Stimulated activated CD8-positive, alpha-beta memory T cell treated with anti-CD3 and anti-CD28 coated beads, Interleukin-15, amount 100 ng/mL, for 48 hours (primary cell): Measurements from ENCODE around the gene MEIOB.
"Not testable (repeated sequence)": the region's sequence is repeated elsewhere in the genome, so short reads cannot be mapped to it uniquely, and the experiment has no call there.

Experiments used
- DNase-seq, 2 donors: peaks; one replicate each; pipeline ENCODE4 v3.0.0-alpha.2; 2020; ENCODE audit warnings: low read depth in 2 of 2

The MEIOB gene, protein sequence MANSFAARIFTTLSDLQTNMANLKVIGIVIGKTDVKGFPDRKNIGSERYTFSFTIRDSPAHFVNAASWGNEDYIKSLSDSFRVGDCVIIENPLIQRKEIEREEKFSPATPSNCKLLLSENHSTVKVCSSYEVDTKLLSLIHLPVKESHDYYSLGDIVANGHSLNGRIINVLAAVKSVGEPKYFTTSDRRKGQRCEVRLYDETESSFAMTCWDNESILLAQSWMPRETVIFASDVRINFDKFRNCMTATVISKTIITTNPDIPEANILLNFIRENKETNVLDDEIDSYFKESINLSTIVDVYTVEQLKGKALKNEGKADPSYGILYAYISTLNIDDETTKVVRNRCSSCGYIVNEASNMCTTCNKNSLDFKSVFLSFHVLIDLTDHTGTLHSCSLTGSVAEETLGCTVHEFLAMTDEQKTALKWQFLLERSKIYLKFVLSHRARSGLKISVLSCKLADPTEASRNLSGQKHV

DNA sequence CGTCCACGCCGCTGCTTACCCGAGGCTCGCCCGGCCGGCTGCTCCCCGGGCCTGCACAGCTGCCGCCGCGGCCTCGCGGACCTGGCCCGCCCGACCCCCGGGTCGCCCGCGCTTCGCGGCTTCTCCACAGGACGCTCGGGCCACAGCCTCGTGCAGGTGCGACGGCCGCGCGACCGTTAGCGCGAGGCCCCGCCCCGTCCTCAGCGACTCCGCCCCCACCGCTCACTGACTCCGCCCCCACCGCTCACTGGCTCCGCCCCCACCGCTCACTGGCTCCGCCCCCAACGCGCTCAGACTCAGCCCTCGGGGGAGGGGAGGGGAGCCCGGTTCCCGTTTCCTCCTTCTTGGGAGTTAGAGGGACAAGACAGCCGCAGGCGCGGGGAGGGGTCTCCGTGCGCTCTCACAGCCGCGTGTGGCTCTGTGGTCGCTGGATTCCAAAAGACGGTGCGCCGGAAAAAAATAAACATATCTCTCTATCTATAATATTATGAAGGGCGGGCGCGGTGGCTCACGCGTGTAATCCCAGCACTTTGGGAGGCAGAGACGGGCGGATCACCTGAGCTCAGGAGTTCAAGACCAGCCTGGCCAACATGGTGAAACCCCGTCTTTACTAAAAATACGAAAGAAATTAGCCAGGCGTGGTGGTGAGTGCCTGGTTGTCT lies at the start of gene MEIOB:
Gene MEIOB, minus strand, starts transcription at position 191 of the 662 bp plus-strand sequence. CDS start 3,989 bp downstream, outside the sequence.
- peak; percentile 8 for DNase-seq

DNA sequence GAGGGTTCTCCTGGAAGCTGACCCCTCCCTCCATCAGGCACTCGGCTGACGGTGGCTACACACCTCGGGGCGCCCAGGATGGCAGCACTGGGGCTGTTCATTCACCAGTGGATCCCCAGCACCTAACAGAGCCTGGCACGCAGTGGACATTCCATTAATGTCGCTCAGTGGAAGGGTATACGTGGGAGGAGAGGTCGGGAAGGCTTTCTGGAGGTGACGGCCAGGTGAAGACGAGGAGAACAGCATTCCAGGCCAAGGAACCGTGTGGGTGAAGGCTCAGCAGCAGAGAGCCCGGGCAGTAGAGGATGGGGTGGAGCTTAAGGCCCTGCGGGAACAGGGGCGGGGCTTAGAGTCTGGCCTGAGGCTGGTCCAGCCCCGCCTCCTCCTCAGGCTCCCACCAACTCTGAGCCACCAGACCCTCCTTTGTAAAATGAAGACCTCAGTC lies 48.8 kb upstream of the MEIOB start:
- DNase-seq, result no peak

DNA sequence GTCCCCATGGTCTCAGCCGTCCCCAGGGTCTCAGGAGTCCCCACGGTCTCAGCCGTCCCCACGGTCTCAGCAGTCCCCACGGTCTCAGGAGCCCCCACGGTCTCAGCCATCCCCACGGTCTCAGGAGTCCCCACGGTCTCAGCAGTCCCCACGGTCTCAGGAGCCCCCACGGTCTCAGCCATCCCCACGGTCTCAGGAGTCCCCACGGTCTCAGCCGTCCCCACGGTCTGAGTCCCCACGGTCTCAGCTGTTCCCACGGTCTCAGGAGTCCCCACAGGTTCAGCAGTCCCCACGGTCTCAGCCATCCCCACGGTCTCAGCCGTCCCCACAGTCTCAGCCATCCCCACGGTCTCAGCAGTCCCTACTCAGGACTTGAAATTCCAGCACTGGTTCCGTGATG lies 48.2 kb upstream of the MEIOB start:
- not testable (repeated sequence) for DNase-seq

- DNase-seq, result no peak
Measured at GRCh38 chr16:1919327-1919998, 47.5 kb upstream of the MEIOB start.

GRCh38 chr16:1918351-1919326 lies 46.7 kb upstream of the MEIOB start, which contains the start of gene HS3ST6:
HS3ST6 (minus strand) TSS chr16:1918415; CDS start chr16:1918323, 92 bp downstream.
- no peak for DNase-seq

- no peak for DNase-seq
Measured at GRCh38 chr16:1917665-1918350, 45.8 kb upstream of the MEIOB start.

GRCh38 chr16:1917056-1917664 lies 45.2 kb upstream of the MEIOB start:
- DNase-seq, result no peak

- DNase-seq, result no peak
Measured at GRCh38 chr16:1916640-1916990, 44.7 kb upstream of the MEIOB start.

- no peak for DNase-seq
Measured at GRCh38 chr16:1915732-1916639, 44.0 kb upstream of the MEIOB start.

- no peak for DNase-seq
Measured at GRCh38 chr16:1914988-1915387, 43.0 kb upstream of the MEIOB start.

DNA sequence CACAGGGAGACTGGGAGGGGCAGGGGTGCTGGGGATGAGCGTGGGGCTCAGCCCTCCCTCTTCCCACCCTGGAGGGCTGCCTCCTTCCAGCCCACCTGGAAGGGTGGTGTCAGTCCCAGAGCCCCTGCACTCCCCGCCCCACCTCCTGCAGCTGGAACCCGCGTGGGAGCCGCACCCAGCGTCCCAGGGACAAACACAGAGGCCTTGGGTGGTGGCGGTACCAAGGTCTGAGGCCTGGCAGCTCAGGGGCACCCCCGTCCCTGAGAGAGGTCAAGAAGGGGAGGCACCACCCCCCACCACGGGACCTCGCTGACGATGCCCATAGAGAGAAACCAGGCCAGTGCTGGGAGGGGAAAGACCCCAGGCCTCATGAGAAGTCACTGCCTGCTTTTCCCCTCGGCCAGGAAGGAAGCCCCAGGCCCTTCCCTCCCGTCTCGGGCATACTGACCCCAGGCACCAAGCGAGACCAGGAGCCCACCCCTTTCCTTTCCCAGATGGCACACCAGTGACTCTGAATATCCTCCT lies 42.2 kb upstream of the MEIOB start:
- no peak for DNase-seq

DNA sequence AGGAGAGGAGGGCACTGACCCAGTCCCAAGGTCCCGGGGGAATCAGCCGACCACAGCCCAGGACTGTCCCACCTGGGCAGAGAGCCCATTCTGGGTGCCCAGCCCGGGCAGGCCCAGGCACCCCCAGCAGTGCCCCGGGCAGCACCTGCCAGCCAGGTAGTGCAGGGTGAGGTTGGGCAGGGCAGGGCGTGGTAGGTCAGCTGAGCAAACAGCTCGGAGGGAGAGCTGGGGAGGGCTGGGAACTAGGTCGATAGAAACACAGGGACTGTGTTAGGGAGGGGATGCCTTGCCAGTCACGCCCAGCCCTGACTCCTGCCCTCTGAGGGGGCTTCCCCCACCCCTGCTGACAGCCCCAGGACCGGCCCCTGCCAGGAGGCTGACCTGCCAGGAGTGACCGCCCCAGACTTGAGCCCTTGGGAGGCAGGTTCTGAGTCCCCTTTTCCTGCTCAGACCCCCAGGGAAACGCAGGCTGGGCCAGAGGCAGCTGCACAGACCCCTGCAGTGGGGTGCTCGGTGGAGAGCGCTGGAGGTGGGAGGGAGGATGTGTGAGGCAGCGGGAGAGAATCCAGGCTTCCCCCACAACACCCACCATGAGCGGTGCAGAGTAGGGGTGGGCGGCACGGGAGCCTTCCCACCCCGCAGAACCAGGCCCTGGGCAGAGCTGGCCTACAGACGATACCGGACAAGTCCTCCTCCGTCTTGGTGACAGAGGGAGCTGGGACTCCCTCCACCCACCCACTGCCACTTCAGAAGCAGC lies 41.5 kb upstream of the MEIOB start:
- no peak for DNase-seq

DNA sequence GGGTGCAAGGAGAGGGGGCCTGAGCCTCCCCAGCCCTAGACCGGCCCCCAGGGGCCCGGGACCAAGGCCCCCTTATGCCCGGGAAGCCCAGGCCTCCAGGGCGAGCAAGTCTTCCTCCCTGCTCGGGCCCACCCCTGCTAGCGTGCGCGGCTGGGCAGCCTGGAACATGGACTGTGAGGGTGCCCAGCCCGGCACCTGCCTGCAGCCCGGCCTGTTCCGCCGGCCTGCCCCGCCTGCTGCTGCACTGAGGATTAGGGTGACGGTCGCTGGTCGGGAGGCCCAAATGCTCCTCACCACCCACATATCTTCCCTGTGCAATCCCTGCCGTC lies 40.2 kb upstream of the MEIOB start:
- no peak for DNase-seq

DNA sequence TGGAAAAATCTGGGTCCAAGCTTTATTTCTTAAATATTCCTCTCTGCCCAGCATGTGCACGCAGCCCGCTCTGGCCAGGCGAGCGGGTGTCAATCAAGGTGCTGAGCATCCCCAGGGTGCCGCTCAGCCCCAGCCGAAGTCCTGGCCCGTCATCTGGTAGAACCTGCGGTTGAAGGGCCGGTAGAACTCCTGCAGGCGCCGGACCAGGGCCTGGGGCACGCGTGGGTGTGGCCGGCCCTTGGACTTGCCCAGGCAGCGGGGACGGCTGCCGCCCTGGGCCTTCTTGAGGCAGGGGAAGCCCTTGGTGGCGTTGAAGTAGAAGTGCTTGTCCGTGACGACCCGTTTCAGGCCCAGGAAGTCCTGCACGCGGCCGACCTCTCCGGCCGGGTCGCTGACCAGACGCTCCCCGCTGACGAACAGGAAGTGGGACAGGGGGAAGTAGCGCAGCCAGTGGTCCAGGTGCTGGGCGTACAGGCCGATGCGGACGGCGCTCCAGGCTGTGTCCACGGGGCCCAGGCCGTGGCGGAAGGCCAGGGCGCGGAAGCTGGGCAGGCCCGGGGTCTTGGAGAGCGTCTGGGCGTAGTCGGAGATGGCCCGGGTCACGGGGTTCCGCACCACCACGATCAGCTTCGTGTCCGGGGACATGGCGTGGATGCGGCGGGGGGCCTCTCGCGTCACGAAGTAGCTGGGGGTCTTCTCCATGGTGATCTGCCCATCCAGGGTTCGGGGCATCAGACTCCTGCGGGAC lies 39.7 kb upstream of the MEIOB start:
- DNase-seq, result no peak

DNA sequence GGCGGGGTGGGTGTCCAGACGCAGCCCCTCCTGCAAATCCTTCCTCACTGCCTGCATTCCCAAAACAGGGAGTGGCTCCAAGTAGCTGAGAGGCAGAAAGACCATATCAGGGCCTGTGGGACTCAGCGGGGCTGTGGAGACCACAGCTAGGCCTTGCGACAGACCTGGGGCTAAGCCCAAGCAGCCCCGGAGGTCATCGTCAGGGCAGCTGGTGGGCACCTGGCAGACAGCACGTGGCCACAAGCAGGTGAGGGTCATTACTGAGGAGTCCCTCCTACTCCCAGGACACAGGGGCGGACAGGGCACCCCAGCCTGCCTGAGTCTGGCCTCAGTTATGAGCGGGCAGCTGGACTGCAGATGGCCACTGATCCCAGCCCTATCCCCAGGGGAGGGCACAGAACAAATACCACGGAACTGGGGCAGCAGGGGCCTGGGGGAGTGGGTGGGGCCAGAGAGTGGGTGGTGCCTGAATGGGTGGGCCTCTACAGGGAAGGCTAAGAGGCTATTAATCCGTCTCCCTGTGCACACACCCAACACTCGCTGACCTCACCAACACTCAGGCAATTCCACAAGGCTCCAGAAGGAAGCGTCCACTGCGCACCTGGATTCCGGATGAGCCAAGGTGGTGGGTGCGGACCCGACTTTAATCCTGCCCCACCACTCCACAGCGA lies 37.7 kb upstream of the MEIOB start:
- no peak for DNase-seq

GRCh38 chr16:1908983-1909382 lies 37.0 kb upstream of the MEIOB start:
- no peak for DNase-seq

DNA sequence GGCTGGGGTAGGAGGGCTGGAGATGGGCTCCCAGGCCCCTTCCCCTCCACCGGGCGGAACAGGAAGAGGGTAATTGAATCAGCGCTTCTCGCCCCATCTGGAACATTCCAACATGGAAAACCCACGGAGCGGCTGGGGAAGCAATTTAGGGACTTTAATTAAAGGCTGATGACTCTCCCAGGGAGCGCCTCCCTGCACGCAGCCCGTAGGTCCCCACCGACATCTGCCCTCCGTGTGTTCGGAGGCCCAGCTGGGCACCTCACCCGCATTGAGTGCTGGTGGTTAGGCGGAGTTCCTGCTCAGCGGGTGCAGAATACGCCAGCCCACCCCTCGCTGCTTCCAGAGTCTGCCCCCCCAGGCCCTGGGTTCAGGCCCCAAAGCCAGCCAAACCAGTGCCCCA lies 36.2 kb upstream of the MEIOB start:
- no peak for DNase-seq
